Activated CD4-positive, CD25-positive, alpha-beta regulatory T cell (primary cell): ENCODE measurements around the gene GJB1.
"Not testable (repeated sequence)": the region's sequence is repeated elsewhere in the genome, so short reads cannot be mapped to it uniquely, and the experiment has no call there.

Experiments used
- DNase-seq, 4 experiments: peaks; one replicate each; lab custom pipeline; 2025; lab: John Stamatoyannopoulos, UW

GJB1 gene

GRCh38 chrX:71256051-71256450 is 33.0 kb downstream of the GJB1 start:
- DNase-seq, result no peak

GRCh38 chrX:71256856-71257255 is 33.8 kb downstream of the GJB1 start:
- DNase-seq, result no peak

- DNase-seq, result not testable (repeated sequence)
Observed at GRCh38 chrX:71268624-71269023, 45.6 kb downstream of the GJB1 start.

GRCh38 chrX:71269801-71270395 is 46.9 kb downstream of the GJB1 start:
- no peak for DNase-seq

- not testable (repeated sequence) for DNase-seq
Observed at GRCh38 chrX:71272313-71272712, 49.3 kb downstream of the GJB1 start.
